PC-9 (cell line): ENCODE results near the gene REEP5. TPM values are rescaled to one million over a fixed set of nuclear protein-coding genes. Genes with fewer than 3 reads are reported as not detected.

Experiments
- BruUV-seq: library from RNA; stranded (reverse); fragments of 400-500 nt; replicated peaks from 2 replicates; lab custom pipeline; 2021; lab: Mats Ljungman, UMichigan
- CTCF ChIA-PET: fragments of 300-600 bp; sonication (Branson Sonifier 250); formaldehyde crosslinking; loops from one replicate; lab custom pipeline; 2022; ENCODE audit warnings: antibody characterized with exemption; lab: Charles Lee
- POLR2A ChIA-PET: fragments of 300-600 bp; sonication (Branson Sonifier 250); formaldehyde crosslinking; loops from one replicate; lab custom pipeline; 2022; ENCODE audit warnings: antibody characterized with exemption; ENCODE audit not compliant: unreplicated experiment; lab: Charles Lee
- DNase-seq, 2 experiments: peaks; one replicate each; pipeline versions ENCODE4 v3.0.0 to v3.0.0-alpha.2; 2015 to 2022; ENCODE audit warnings: mixed read lengths in 1 of 2
- H2AFZ ChIP-seq: fragments of 200-600 bp; sonication (generic); 2 replicates; pipeline ENCODE4 v1.8.1; 2017; ENCODE audit warnings: antibody characterized with exemption
- H3F3A ChIP-seq: fragments of 200-600 bp; sonication (generic); 2 replicates; pipeline ENCODE4 v1.8.1; 2017; ENCODE audit warnings: antibody characterized with exemption, mild to moderate bottlenecking, low read depth; ENCODE audit not compliant: insufficient read depth
- H3K27ac ChIP-seq: fragments of 200-600 bp; sonication (generic); 2 replicates; pipeline ENCODE4 v1.6.1; 2016; ENCODE audit warnings: mixed run types
- H3K27me3 ChIP-seq: fragments of 200-600 bp; sonication (generic); 2 replicates; pipeline ENCODE4 v1.6.1; 2016; ENCODE audit warnings: low read depth, mixed run types; ENCODE audit not compliant: insufficient read depth
- H3K36me3 ChIP-seq: fragments of 200-600 bp; sonication (generic); 2 replicates; pipeline ENCODE4 v1.6.1; 2016; ENCODE audit warnings: low read depth, mixed run types
- H3K4me1 ChIP-seq: fragments of 200-600 bp; sonication (generic); replicated peaks from 2 replicates; pipeline ENCODE4 v1.6.1; 2016; ENCODE audit warnings: mixed run types; ENCODE audit not compliant: insufficient read depth
- H3K4me2 ChIP-seq: fragments of 200-600 bp; sonication (generic); 2 replicates; pipeline ENCODE4 v1.6.1; 2017; ENCODE audit warnings: mixed run types
- H3K4me3 ChIP-seq: fragments of 200-600 bp; sonication (generic); 2 replicates; pipeline ENCODE4 v1.6.1; 2016; ENCODE audit warnings: mixed run types
- H3K79me2 ChIP-seq: fragments of 200-600 bp; sonication (generic); 2 replicates; pipeline ENCODE4 v1.6.1; 2017; ENCODE audit warnings: low read depth, mixed run types
- H3K9me2 ChIP-seq: fragments of 200-600 bp; sonication (generic); 2 replicates; pipeline ENCODE4 v1.8.1; 2017; ENCODE audit warnings: mild to moderate bottlenecking; ENCODE audit not compliant: insufficient read depth
- H3K9me3 ChIP-seq: fragments of 200-600 bp; sonication (generic); 2 replicates; pipeline ENCODE4 v1.8.1; 2016; ENCODE audit warnings: low read depth; ENCODE audit not compliant: insufficient read depth
- H4K20me1 ChIP-seq: fragments of 200-600 bp; sonication (generic); 2 replicates; pipeline ENCODE4 v1.8.1; 2017; ENCODE audit not compliant: insufficient read depth
- CTCF ChIP-seq: fragments of 200-600 bp; sonication (generic); conservative IDR thresholded peaks from 2 replicates; pipeline ENCODE4 v1.6.1; 2017; ENCODE audit warnings: mixed run types, antibody characterized with exemption, mild to moderate bottlenecking, moderate library complexity
- EZH2 ChIP-seq: fragments of 200-600 bp; sonication (generic); IDR thresholded peaks from 2 replicates; pipeline ENCODE4 v1.8.0; 2017; ENCODE audit warnings: antibody characterized with exemption, low read depth
- intact Hi-C: fragments of 100-400 bp; cut with micrococcal nuclease; formaldehyde crosslinking; loops from one replicate; pipeline ENCODE4 v1.10.0; 2022; ENCODE audit not compliant: unreplicated experiment
- total RNA-seq: library from RNA; stranded (reverse); gene quantifications from 2 replicates; pipeline ENCODE4 v1.2.3, GENCODE V29; 2021

REEP5 gene
- total RNA-seq, 1 experiment from 2014 or later, result 45.2 TPM

GRCh38 chr5:112865128-112865527, 56.9 kb downstream of the REEP5 start:
- no peak overlapping the region for H3K4me2 ChIP-seq
- H3K9me2 ChIP-seq, result no peaks in the 10 kb centered on the region
- peaks cover 47% of the 10 kb centered on the region for H3K79me2 ChIP-seq
- peaks cover 30% of the 10 kb centered on the region; the same call in 1 of the 2 replicates for H3F3A ChIP-seq
- no peak for DNase-seq
- H3K4me1 ChIP-seq, result peaks cover 20% of the 10 kb centered on the region
- no peak overlapping the region for H3K27ac ChIP-seq
- no peak overlapping the region for H3K4me3 ChIP-seq
- intact Hi-C loops, result no loop called here
- POLR2A ChIA-PET, result no interaction called here
- H3K36me3 ChIP-seq, result peaks cover 34% of the 10 kb centered on the region
- CTCF ChIA-PET, result no interaction called here
- TF ChIP-seq EZH2, result no peak
- no peak for TF ChIP-seq CTCF
- H2AFZ ChIP-seq, result no peak overlapping the region
- BruUV-seq, result no TSS peak
- no peaks in the 10 kb centered on the region for H3K27me3 ChIP-seq
- peaks cover 21% of the 10 kb centered on the region for H4K20me1 ChIP-seq
- no peaks in the 10 kb centered on the region for H3K9me3 ChIP-seq

GRCh38 chr5:112863549-112863948, 58.5 kb downstream of the REEP5 start:
- H3K4me1 ChIP-seq, result peaks cover 20% of the 10 kb centered on the region
- POLR2A ChIA-PET, result no interaction called here
- no TSS peak for BruUV-seq
- peaks cover 47% of the 10 kb centered on the region for H3K79me2 ChIP-seq
- peaks cover 21% of the 10 kb centered on the region for H4K20me1 ChIP-seq
- H3K36me3 ChIP-seq, result peaks cover 34% of the 10 kb centered on the region
- DNase-seq, result no peak
- H3K27me3 ChIP-seq, result no peaks in the 10 kb centered on the region
- H3K9me2 ChIP-seq, result no peaks in the 10 kb centered on the region
- intact Hi-C loops, result loop anchor here (5.0 kb wide), 1 partner anchor 114 kb away; the partner anchor contains the start of gene DCP2
- no peak for TF ChIP-seq EZH2
- no peak for TF ChIP-seq CTCF
- no peak overlapping the region for H3K4me3 ChIP-seq
- no peaks in the 10 kb centered on the region for H3K9me3 ChIP-seq
- peak overlapping the region; percentile 83 for H3K4me2 ChIP-seq
- H2AFZ ChIP-seq, result no peak overlapping the region
- CTCF ChIA-PET, result no interaction called here
- H3F3A ChIP-seq, result peaks cover 30% of the 10 kb centered on the region; the same call in 1 of the 2 replicates
- H3K27ac ChIP-seq, result no peak overlapping the region

- CTCF ChIA-PET, result no interaction called here
- no TSS peak for BruUV-seq
- intact Hi-C loops, result loop anchor here (5.0 kb wide), 1 partner anchor 115 kb away; the partner anchor contains the start of gene DCP2
These were observed 59.9 kb downstream of the REEP5 start for GRCh38 chr5:112862085-112862484.

More at GRCh38 chr5:112862085-112862484, 59.9 kb downstream of the REEP5 start:
- H3K9me2 ChIP-seq, result no peaks in the 10 kb centered on the region
- peak overlapping the region; percentile 69 for H3K27ac ChIP-seq
- peaks cover 42% of the 10 kb centered on the region for H3K79me2 ChIP-seq
- POLR2A ChIA-PET, result no interaction called here
- peak overlapping the region; percentile 97; the same call in 1 of the 2 replicates for H2AFZ ChIP-seq
- peak overlapping the region; percentile 83 for H3K4me2 ChIP-seq
- peaks cover 34% of the 10 kb centered on the region for H3K36me3 ChIP-seq
- peaks cover 21% of the 10 kb centered on the region for H4K20me1 ChIP-seq
- no peak for DNase-seq
- peaks cover 22% of the 10 kb centered on the region; the same call in 1 of the 2 replicates for H3F3A ChIP-seq
- TF ChIP-seq EZH2 (no peak), CTCF (no peak)
- no peaks in the 10 kb centered on the region for H3K9me3 ChIP-seq
- H3K27me3 ChIP-seq, result no peaks in the 10 kb centered on the region
- H3K4me3 ChIP-seq, result peak overlapping the region; percentile 84
- H3K4me1 ChIP-seq, result peaks cover 20% of the 10 kb centered on the region
